RCC 7860 (cell line): ENCODE results near the gene ANXA4.
A peak's percentile ranks its signal among the peaks of the same experiment; 100 is the strongest.
"Not testable (repeated sequence)": the region's sequence is repeated elsewhere in the genome, so short reads cannot be mapped to it uniquely, and the experiment has no call there.

Experiments used
- DNase-seq: peaks from one replicate; pipeline ENCODE4 v3.0.0-alpha.2; 2015; ENCODE audit warnings: low spot score
- FAIRE-seq: peaks from 2 replicates; lab custom pipeline; 2012; peaks lifted over from hg19 to GRCh38; lab: Jason Lieb, UNC

Gene ANXA4

GRCh38 chr2:69801745-69802290 is 59.9 kb downstream of the ANXA4 start:
- DNase-seq (no peak), FAIRE-seq (no peak)

GRCh38 chr2:69802781-69803367 is 60.9 kb downstream of the ANXA4 start:
- not testable (repeated sequence) for FAIRE-seq, DNase-seq

GRCh38 chr2:69804416-69804815 is 62.5 kb downstream of the ANXA4 start:
- no peak for DNase-seq
- FAIRE-seq, result no peak

- FAIRE-seq, result no peak
- no peak for DNase-seq
These were observed 64.0 kb downstream of the ANXA4 start for GRCh38 chr2:69805887-69806286.

GRCh38 chr2:69807821-69808540 is 66.0 kb downstream of the ANXA4 start:
- no peak for FAIRE-seq
- no peak for DNase-seq

- FAIRE-seq, result no peak
- DNase-seq, result no peak
These were observed 68.6 kb downstream of the ANXA4 start for GRCh38 chr2:69810550-69810949.

GRCh38 chr2:69811018-69811417 is 69.1 kb downstream of the ANXA4 start:
- FAIRE-seq (no peak), DNase-seq (no peak)

- FAIRE-seq (no peak), DNase-seq (no peak)
These were observed 69.7 kb downstream of the ANXA4 start for GRCh38 chr2:69811591-69811990.

- no peak for FAIRE-seq
- DNase-seq, result no peak
These were observed 73.8 kb downstream of the ANXA4 start for GRCh38 chr2:69815717-69816116.

GRCh38 chr2:69816923-69817542 is 75.1 kb downstream of the ANXA4 start:
- DNase-seq (peak; percentile 77), FAIRE-seq (peak; percentile 85)

- DNase-seq, result no peak
- no peak for FAIRE-seq
These were observed 76.0 kb downstream of the ANXA4 start for GRCh38 chr2:69817729-69818501.

- FAIRE-seq, result no peak
- DNase-seq, result no peak
These were observed 86.0 kb downstream of the ANXA4 start for GRCh38 chr2:69827796-69828540.

- FAIRE-seq (no peak), DNase-seq (no peak)
These were observed 87.0 kb downstream of the ANXA4 start for GRCh38 chr2:69828938-69829255.

GRCh38 chr2:69829256-69830044 is 87.5 kb downstream of the ANXA4 start, which contains the start of gene GMCL1:
GMCL1 (plus strand) TSS chr2:69829660; CDS start chr2:69829893, 233 bp downstream.
- peak; percentile 90 for DNase-seq
- FAIRE-seq, result peak; percentile 36

- FAIRE-seq (no peak), DNase-seq (peak; percentile 29)
These were observed 88.3 kb downstream of the ANXA4 start for GRCh38 chr2:69830045-69830905.

- DNase-seq, FAIRE-seq: not testable (repeated sequence)
These were observed 88.9 kb downstream of the ANXA4 start for GRCh38 chr2:69830906-69831241.

- peak; percentile 23 for DNase-seq
- no peak for FAIRE-seq
These were observed 89.5 kb downstream of the ANXA4 start for GRCh38 chr2:69831354-69831905.

- DNase-seq (no peak), FAIRE-seq (no peak)
These were observed 91.8 kb downstream of the ANXA4 start for GRCh38 chr2:69833752-69834151.

- DNase-seq, result no peak
- no peak for FAIRE-seq
These were observed 93.7 kb downstream of the ANXA4 start for GRCh38 chr2:69835666-69836065.
